Endothelial cell of umbilical vein (primary cell): Measurements from ENCODE around the gene ANGPTL2. TPM values are rescaled to one million over a fixed set of nuclear protein-coding genes. Genes with fewer than 3 reads are reported as not detected.

Experiments used
- BruUV-seq: library from RNA; stranded (reverse); fragments of 400-500 nt; replicated peaks from 2 replicates; lab custom pipeline; 2021; lab: Mats Ljungman, UMichigan
- CTCF ChIA-PET: fragments of 300-600, 350-600 bp; sonication (Branson Sonifier 250); formaldehyde crosslinking; loops from one replicate; lab custom pipeline; 2021; ENCODE audit warnings: antibody characterized with exemption, inconsistent platforms; lab: Charles Lee
- POLR2A ChIA-PET: fragments of 300-600, 350-600 bp; sonication (Branson Sonifier 250); formaldehyde crosslinking; loops from one replicate; lab custom pipeline; 2021; ENCODE audit warnings: antibody characterized with exemption, inconsistent platforms; lab: Charles Lee
- DNase-seq: peaks from one replicate; pipeline ENCODE4 v3.0.0-alpha.2; 2011; ENCODE audit warnings: low read depth, low spot score
- FAIRE-seq: peaks from 2 replicates; lab custom pipeline; 2011; peaks lifted over from hg19 to GRCh38; lab: Jason Lieb, UNC
- H2AFZ ChIP-seq: 2 replicates; pipeline ENCODE4 v1.6.0; 2012; ENCODE audit warnings: low read depth, low read length, control low read depth, inconsistent platforms
- H3K27ac ChIP-seq: 2 replicates; pipeline ENCODE4 v1.5.1; 2011; ENCODE audit warnings: low read depth, mild to moderate bottlenecking, control low read depth, low read length, moderate library complexity; ENCODE audit not compliant: insufficient read depth
- H3K27me3 ChIP-seq, 2 experiments: 2 replicates each; pipeline versions ENCODE4 v1.6.0 to v1.6.1; 2011; ENCODE audit warnings: low read length in 2 of 2, mixed read lengths in 1 of 2; ENCODE audit not compliant: control insufficient read depth in 2 of 2, insufficient read depth in 2 of 2
- H3K36me3 ChIP-seq, 2 experiments: 2 replicates in 1 of 2; 3 replicates in 1 of 2; pipeline ENCODE4 v1.5.1; 2011; ENCODE audit warnings: low read length in 2 of 2, mild to moderate bottlenecking in 1 of 2, moderate library complexity in 1 of 2; ENCODE audit not compliant: control insufficient read depth in 2 of 2, insufficient read depth in 2 of 2; ENCODE audit errors: extremely low read depth in 1 of 2
- H3K4me1 ChIP-seq: 3 replicates; pipeline ENCODE4 v1.5.1; 2011; ENCODE audit warnings: mild to moderate bottlenecking, low read length; ENCODE audit not compliant: control insufficient read depth, insufficient read depth; ENCODE audit errors: extremely low read depth
- H3K4me2 ChIP-seq: 2 replicates; pipeline ENCODE4 v1.6.1; 2011; ENCODE audit warnings: low read length, control low read depth, mixed read lengths; ENCODE audit not compliant: insufficient read depth
- H3K4me3 ChIP-seq, 3 experiments: fragments of 200-600 bp in 1 of 3; sonication (generic), shearing (Covaris generic) in 1 of 3; replicated peaks in 1 of 3; 2 replicates each; pipeline ENCODE4 v1.5.1; 2011 to 2016; ENCODE audit warnings: control low read depth in 3 of 3, low read length in 3 of 3, mild to moderate bottlenecking in 2 of 3, inconsistent platforms in 1 of 3, low read depth in 1 of 3, moderate library complexity in 1 of 3; ENCODE audit not compliant: insufficient read depth in 1 of 3
- H3K79me2 ChIP-seq: 2 replicates; pipeline ENCODE4 v1.6.0; 2012; ENCODE audit warnings: low read length, inconsistent platforms; ENCODE audit not compliant: control insufficient read depth, insufficient read depth
- H3K9ac ChIP-seq: replicated peaks from 2 replicates; pipeline ENCODE3; 2011; ENCODE audit warnings: low read length, control low read depth; ENCODE audit not compliant: insufficient read depth; ENCODE audit errors: extremely low read depth
- H3K9me1 ChIP-seq: replicated peaks from 3 replicates; pipeline ENCODE4 v1.6.0; 2011; ENCODE audit warnings: mild to moderate bottlenecking, low read length; ENCODE audit not compliant: control insufficient read depth, insufficient read depth; ENCODE audit errors: extremely low read depth
- H3K9me3 ChIP-seq: replicated peaks from 2 replicates; pipeline ENCODE4 v1.5.1; 2012; ENCODE audit warnings: low read length, inconsistent platforms; ENCODE audit not compliant: control insufficient read depth, insufficient read depth
- H4K20me1 ChIP-seq: replicated peaks from 2 replicates; pipeline ENCODE3; 2011; ENCODE audit warnings: mild to moderate bottlenecking, low read length; ENCODE audit not compliant: control insufficient read depth, insufficient read depth; ENCODE audit errors: extremely low read depth
- EZH2 ChIP-seq: IDR thresholded peaks from 2 replicates; pipeline ENCODE4 v1.6.1; 2012; ENCODE audit warnings: borderline replicate concordance, low read depth, mild to moderate bottlenecking, moderate library complexity, low read length, inconsistent platforms; ENCODE audit not compliant: severe bottlenecking
- FOS ChIP-seq: IDR thresholded peaks from 2 replicates; pipeline ENCODE4 v1.6.1; 2011; ENCODE audit warnings: mild to moderate bottlenecking, low read length, moderate library complexity, borderline replicate concordance; ENCODE audit not compliant: insufficient read depth
- GATA2 ChIP-seq: IDR thresholded peaks from 2 replicates; pipeline ENCODE4 v1.7.0; 2011; ENCODE audit warnings: low read depth, mild to moderate bottlenecking, moderate library complexity, mixed read lengths, low read length; ENCODE audit not compliant: insufficient read length, insufficient read depth
- JUN ChIP-seq: IDR thresholded peaks from 2 replicates; pipeline ENCODE4 v1.6.1; 2011; ENCODE audit warnings: borderline replicate concordance, low read depth; ENCODE audit not compliant: insufficient read length, insufficient read depth
- MYC ChIP-seq: IDR thresholded peaks from one replicate; pipeline ENCODE4 v1.6.1; 2011; ENCODE audit warnings: mild to moderate bottlenecking, low read depth, low read length
- POLR2A ChIP-seq: IDR thresholded peaks from 2 replicates; pipeline ENCODE4 v1.6.1; 2012; ENCODE audit warnings: low read depth, mild to moderate bottlenecking, control low read depth, low read length
- POLR2AphosphoS5 ChIP-seq: IDR thresholded peaks from 2 replicates; pipeline ENCODE4 v1.6.1; 2012; ENCODE audit warnings: low read depth, mild to moderate bottlenecking, control low read depth, low read length, moderate library complexity; ENCODE audit not compliant: insufficient read depth
- dilution Hi-C: fragments of 300-500 bp; cut with MboI; formaldehyde crosslinking; loops from one replicate; pipeline ENCODE4 v1.15.0; 2019; ENCODE audit warnings: low sequenced_read_pairs; ENCODE audit not compliant: extremely low pct_ligation_motif_present
- intact Hi-C: fragments of 100-400 bp; cut with micrococcal nuclease; formaldehyde crosslinking; loops from one replicate; pipeline ENCODE4 v1.10.0; 2022
- polyA plus RNA-seq, 4 experiments: library from polyadenylated mRNA; depleted of rRNA in 3 of 4; stranded (reverse) in 3 of 4; unstranded in 1 of 4; fragments of >200 nt; gene quantifications; 2 replicates each; pipeline versions ENCODE4 v1.2.1 to v1.2.3, GENCODE V29; 2011 to 2012; ENCODE audit warnings: missing spikeins in 1 of 4
- total RNA-seq: library from RNA; stranded (reverse); gene quantifications from 2 replicates; pipeline ENCODE4 v1.2.3, GENCODE V29; 2021
- TF ChIP-seq, protein P1 (sequence below), 2 donors: IDR thresholded peaks; 1 replicate in 1 of 2; 2 replicates in 1 of 2; pipeline ENCODE4 v1.5.1; 2011; ENCODE audit warnings: low read length in 2 of 2, mild to moderate bottlenecking in 2 of 2, moderate library complexity in 2 of 2, control low read depth in 1 of 2, inconsistent platforms in 1 of 2, low read depth in 1 of 2; ENCODE audit not compliant: insufficient read depth in 1 of 2; ENCODE audit errors: extremely low read depth in 1 of 2
- TF ChIP-seq, protein P2 (sequence below): IDR thresholded peaks from 2 replicates; pipeline ENCODE4 v1.6.1; 2011; ENCODE audit not compliant: insufficient read depth, insufficient read length

Gene ANGPTL2
- total and polyA plus RNA-seq, 2 donors (not counting 3 experiments of a cell fraction or from before 2014, with no cell fraction given) = 15.1 to 24.5 TPM

DNA sequence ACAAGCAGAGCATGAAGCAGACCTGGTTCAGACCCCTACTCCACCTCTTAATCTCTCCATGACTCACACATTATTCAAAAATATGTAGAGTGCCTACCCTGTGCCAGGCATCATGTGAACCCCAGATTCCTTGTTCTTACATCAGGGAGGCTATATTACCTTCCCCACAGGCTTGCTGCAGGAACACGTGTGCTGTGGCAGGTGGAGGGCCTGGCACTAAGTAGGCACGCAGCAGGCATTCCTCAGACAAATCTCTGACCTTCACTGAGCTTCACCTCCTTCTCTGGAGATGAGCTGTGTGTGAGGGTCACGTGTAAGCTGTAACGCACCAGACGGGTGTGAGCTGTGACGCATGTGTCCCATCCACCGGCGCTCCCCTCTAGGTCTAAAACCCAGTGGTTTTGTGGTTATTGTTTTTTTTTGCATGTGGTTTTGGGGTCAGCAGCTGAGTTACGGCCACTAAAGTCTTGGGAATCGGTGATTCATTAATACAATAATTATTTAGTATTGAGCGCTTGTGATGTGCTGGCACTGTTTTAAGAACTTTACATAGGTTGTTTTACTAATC is 30.3 kb downstream of the ANGPTL2 start:
- no peak for DNase-seq
- CTCF ChIA-PET = interaction anchor here (1.5 kb wide), 1 partner anchor 17 kb away, joined by 4 read pairs; no protein-coding TSS in a partner anchor
- POLR2A ChIA-PET = no interaction called here

More for the DNA sequence above, 30.3 kb downstream of the ANGPTL2 start:
- Histone ChIP-seq H3K9me3 (no peaks in the 10 kb centered on the region), H3K27ac (no peak overlapping the region), H2AFZ (no peak overlapping the region), H4K20me1 (no peaks in the 10 kb centered on the region), H3K4me3 (no peak overlapping the region), H3K4me1 (no peaks in the 10 kb centered on the region), H3K4me2 (no peak overlapping the region), H3K36me3 (peaks cover 0 to 3% of the 10 kb centered on the region in 2 experiments), H3K79me2 (no peaks in the 10 kb centered on the region), H3K9me1 (no peaks in the 10 kb centered on the region), H3K9ac (no peak overlapping the region), H3K27me3 (no peaks in the 10 kb centered on the region)
- intact Hi-C loops (no loop called here), dilution Hi-C loops (no loop called here)
- no TSS peak for BruUV-seq
- TF ChIP-seq POLR2A = no peak
- no peak for TF ChIP-seq JUN
- TF ChIP-seq GATA2 = no peak
- TF ChIP-seq, protein P1, sequence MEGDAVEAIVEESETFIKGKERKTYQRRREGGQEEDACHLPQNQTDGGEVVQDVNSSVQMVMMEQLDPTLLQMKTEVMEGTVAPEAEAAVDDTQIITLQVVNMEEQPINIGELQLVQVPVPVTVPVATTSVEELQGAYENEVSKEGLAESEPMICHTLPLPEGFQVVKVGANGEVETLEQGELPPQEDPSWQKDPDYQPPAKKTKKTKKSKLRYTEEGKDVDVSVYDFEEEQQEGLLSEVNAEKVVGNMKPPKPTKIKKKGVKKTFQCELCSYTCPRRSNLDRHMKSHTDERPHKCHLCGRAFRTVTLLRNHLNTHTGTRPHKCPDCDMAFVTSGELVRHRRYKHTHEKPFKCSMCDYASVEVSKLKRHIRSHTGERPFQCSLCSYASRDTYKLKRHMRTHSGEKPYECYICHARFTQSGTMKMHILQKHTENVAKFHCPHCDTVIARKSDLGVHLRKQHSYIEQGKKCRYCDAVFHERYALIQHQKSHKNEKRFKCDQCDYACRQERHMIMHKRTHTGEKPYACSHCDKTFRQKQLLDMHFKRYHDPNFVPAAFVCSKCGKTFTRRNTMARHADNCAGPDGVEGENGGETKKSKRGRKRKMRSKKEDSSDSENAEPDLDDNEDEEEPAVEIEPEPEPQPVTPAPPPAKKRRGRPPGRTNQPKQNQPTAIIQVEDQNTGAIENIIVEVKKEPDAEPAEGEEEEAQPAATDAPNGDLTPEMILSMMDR (IDR thresholded peaks at IDR 0.05; ENCODE audit: extremely low read depth in 1 of 2, insufficient read depth in 1 of 2, low read depth in 1 of 2, low read length in 2 of 2) = no peak
- TF ChIP-seq EZH2 = no peak
- no peak for TF ChIP-seq POLR2AphosphoS5
- TF ChIP-seq, protein P2, sequence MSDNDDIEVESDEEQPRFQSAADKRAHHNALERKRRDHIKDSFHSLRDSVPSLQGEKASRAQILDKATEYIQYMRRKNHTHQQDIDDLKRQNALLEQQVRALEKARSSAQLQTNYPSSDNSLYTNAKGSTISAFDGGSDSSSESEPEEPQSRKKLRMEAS = no peak
- no peak for TF ChIP-seq FOS
- TF ChIP-seq MYC = no peak
- no peak for FAIRE-seq
